Ovary (tissue), 9 donors: ENCODE results near the gene MDM4. TPM values are rescaled to one million over a fixed set of nuclear protein-coding genes. Genes with fewer than 3 reads are reported as not detected.

Experiments used
- DNase-seq, 5 donors: peaks; one replicate each; pipeline ENCODE4 v3.0.0-alpha.2; 2019 to 2020
- H3K27ac ChIP-seq, 2 donors: fragments of 200-600 bp; one replicate each; pipeline versions ENCODE4 v1.5.1 to v1.8.0; 2019 to 2022
- H3K27me3 ChIP-seq: fragments of 200-600 bp; one replicate; pipeline ENCODE4 v1.8.0; 2022
- H3K36me3 ChIP-seq: fragments of 200-600 bp; sonication (generic); one replicate; pipeline ENCODE4 v1.5.1; 2019
- H3K4me1 ChIP-seq: one replicate; pipeline ENCODE4 v1.8.1; 2013; ENCODE audit warnings: mild to moderate bottlenecking, moderate library complexity; ENCODE audit not compliant: insufficient read depth
- H3K4me3 ChIP-seq: fragments of 200-600 bp; sonication (generic); one replicate; pipeline ENCODE4 v1.5.1; 2017
- H3K9me3 ChIP-seq, 2 donors: fragments of 200-600 bp in 1 of 2; sonication (generic) in 1 of 2; one replicate each; pipeline versions ENCODE4 v1.5.1 to v1.8.1; 2013 to 2019; ENCODE audit warnings: mild to moderate bottlenecking in 1 of 2, moderate library complexity in 1 of 2
- EP300 ChIP-seq: sonication (generic); formaldehyde crosslinking; IDR thresholded peaks from one replicate; pipeline ENCODE4 v1.6.1; 2017; ENCODE audit warnings: antibody characterized with exemption
- POLR2A ChIP-seq: fragments of 450-650 bp; IDR thresholded peaks from one replicate; pipeline ENCODE4 v1.6.1; 2017; ENCODE audit warnings: antibody characterized with exemption, mild to moderate bottlenecking, moderate library complexity
- WGBS, 3 donors: extraction: QIAGEN DNeasy Blood & Tissue Kit in 1 of 3; methylation state at CpG; one replicate each; pipeline versions ENCODE4 v1.1.5 to v1.1.7; 2013 to 2017; 5-methylcytosine and 5-hydroxymethylcytosine counted together
- intact Hi-C, 4 donors: fragments of 100-400 bp; cut with DNase I; formaldehyde crosslinking; loops; one replicate each; pipeline versions ENCODE4 v1.11.0 to v1.15.1; 2022 to 2023
- polyA plus RNA-seq, 2 donors: library from polyadenylated mRNA; stranded (reverse); fragments of 200-250 nt in 1 of 2; fragments of 350-450 nt in 1 of 2; fragmentation: Illumina TruSeq in 1 of 2; extraction: RNeasy Lipid Tissue Mini Kit (QIAGEN cat#74804) in 1 of 2; gene quantifications; one replicate each; pipeline ENCODE4 v1.2.3, GENCODE V29; 2013 to 2014
- total RNA-seq, 7 donors: library from RNA; depleted of rRNA in 2 of 7; stranded (reverse); fragments of >200 nt in 2 of 7; fragmentation: NEBNext Ultra II Directional in 3 of 7; extraction: Animal tissue kit (Norgen Biotek cat#: 25700) in 3 of 7; gene quantifications; one replicate each; pipeline versions ENCODE4 v1.1.0 to v1.2.4, GENCODE V29; 2016 to 2023
- TF ChIP-seq, protein P1 (sequence below), 3 donors: fragments of 450-650 bp in 2 of 3; fragments of 200-600 bp in 1 of 3; IDR thresholded peaks; one replicate each; pipeline versions ENCODE4 v1.5.1 to v1.8.0; 2016 to 2022; ENCODE audit warnings: antibody characterized with exemption in 3 of 3, mild to moderate bottlenecking in 1 of 3
- donor health status: DM: no; HTN: no; CAD: no; lungs with moderate emphysema.
- donor health status: DM: no; HTN: no; CAD: no.
- donor health status: Bipolar disorder and iron deficiency.
- donor health status: DM: yes; HTN: yes; CAD: no.
- donor health status: DM: no; HTN: no; CAD: no.
- donor health status: DM: yes; HTN: yes; CAD: no.

The MDM4 gene
- total and polyA plus RNA-seq, 9 donors: 10.2 to 113 (median 76.8) TPM

- 92 to 98% (median 95%) methylated on average over 1 of the region's 1 CpG for WGBS, 3 donors
- DNase-seq: no peak
- H3K27me3 ChIP-seq: no peaks in the 10 kb centered on the region
- H3K4me3 ChIP-seq: no peak overlapping the region
- no peaks in the 10 kb centered on the region for H3K36me3 ChIP-seq
- H3K27ac ChIP-seq: no peak overlapping the region
- H3K9me3 ChIP-seq: no peaks in the 10 kb centered on the region
- intact Hi-C loops: no loop called here
- no peak for TF ChIP-seq EP300
- H3K4me1 ChIP-seq: no peaks in the 10 kb centered on the region
Measured at GRCh38 chr1:204530932-204531331, 14.7 kb downstream of the MDM4 start.

DNA sequence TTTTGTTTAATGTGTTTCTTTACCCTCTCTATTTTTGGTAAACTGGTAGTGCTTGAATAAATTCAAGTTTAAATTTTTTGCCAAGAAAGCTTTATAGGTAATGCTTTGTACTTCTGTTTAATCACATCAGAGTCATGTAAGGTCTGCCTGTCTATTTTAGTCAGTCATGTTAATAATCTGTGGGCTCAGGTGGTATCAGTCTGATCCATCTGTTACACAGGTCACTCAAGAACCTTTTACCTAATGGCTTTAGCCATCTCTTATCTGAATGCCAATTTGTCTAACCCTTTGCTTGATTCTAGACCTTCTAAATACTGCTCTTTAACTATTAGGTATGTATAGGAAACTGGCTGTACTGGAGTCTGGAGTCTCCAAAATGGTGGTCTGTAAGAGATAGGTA, 16.6 kb downstream of the MDM4 start:
- intact Hi-C loops: no loop called here
- Histone ChIP-seq H3K4me3 (no peak overlapping the region), H3K36me3 (no peaks in the 10 kb centered on the region), H3K27ac (no peak overlapping the region), H3K4me1 (no peaks in the 10 kb centered on the region), H3K9me3 (no peaks in the 10 kb centered on the region), H3K27me3 (no peaks in the 10 kb centered on the region)
- TF ChIP-seq, protein P1, sequence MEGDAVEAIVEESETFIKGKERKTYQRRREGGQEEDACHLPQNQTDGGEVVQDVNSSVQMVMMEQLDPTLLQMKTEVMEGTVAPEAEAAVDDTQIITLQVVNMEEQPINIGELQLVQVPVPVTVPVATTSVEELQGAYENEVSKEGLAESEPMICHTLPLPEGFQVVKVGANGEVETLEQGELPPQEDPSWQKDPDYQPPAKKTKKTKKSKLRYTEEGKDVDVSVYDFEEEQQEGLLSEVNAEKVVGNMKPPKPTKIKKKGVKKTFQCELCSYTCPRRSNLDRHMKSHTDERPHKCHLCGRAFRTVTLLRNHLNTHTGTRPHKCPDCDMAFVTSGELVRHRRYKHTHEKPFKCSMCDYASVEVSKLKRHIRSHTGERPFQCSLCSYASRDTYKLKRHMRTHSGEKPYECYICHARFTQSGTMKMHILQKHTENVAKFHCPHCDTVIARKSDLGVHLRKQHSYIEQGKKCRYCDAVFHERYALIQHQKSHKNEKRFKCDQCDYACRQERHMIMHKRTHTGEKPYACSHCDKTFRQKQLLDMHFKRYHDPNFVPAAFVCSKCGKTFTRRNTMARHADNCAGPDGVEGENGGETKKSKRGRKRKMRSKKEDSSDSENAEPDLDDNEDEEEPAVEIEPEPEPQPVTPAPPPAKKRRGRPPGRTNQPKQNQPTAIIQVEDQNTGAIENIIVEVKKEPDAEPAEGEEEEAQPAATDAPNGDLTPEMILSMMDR (IDR thresholded peaks at IDR 0.05): no peak
- no peak for TF ChIP-seq EP300
- TF ChIP-seq POLR2A: no peak
- no peak for DNase-seq

DNA sequence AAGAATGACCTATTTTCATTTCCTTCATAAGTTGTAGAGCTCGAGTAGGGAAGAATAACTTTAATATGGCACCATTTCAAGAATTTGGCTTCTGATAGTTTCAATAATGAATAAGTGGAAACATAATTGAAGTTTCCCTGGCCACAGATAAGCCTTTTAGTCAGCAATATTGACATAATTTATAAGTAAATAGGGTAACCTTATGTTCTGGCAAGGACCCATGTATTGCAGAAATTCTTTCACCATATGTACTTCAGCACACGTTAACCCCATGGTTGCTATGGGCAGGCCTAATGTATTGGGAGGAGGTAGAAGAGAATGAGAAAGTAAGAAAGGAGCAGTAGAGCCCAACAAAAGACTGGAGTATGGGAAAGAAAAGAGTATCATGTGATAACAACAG, 25.4 kb downstream of the MDM4 start:
- WGBS, 3 donors: 40 to 46% (median 45%) methylated on average over 2 of the region's 2 CpGs

DNA sequence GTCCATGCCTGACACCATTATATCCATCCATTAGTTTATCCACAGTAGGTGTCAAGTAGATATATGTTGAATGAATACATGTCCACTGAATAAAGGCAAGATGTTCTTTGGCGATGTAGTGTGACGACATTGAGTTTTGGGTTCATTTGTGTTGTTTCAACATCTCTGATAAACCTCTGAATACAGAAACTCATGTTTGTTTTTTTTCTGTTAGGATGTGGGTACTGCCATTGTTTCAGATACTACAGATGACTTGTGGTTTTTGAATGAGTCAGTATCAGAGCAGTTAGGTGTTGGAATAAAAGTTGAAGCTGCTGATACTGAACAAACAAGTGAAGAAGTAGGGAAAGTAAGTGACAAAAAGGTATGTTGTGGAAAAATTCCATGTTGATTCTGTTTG, 28.1 kb downstream of the MDM4 start:
- DNase-seq: no peak
- intact Hi-C loops: no loop called here

More for the DNA sequence above, 25.4 kb downstream of the MDM4 start:
- DNase-seq: no peak
- intact Hi-C loops: no loop called here
- Histone ChIP-seq H3K4me1 (no peaks in the 10 kb centered on the region), H3K4me3 (no peak overlapping the region), H3K9me3 (no peaks in the 10 kb centered on the region), H3K36me3 (no peaks in the 10 kb centered on the region), H3K27me3 (no peaks in the 10 kb centered on the region), H3K27ac (no peak overlapping the region)
- no peak for TF ChIP-seq POLR2A
- TF ChIP-seq, protein P1 (IDR thresholded peaks at IDR 0.05): no peak
- TF ChIP-seq EP300: no peak

GRCh38 chr1:204545202-204545601, 29.0 kb downstream of the MDM4 start:
- no peak overlapping the region for H3K4me3 ChIP-seq
- intact Hi-C loops: no loop called here
- H3K36me3 ChIP-seq: no peaks in the 10 kb centered on the region
- H3K9me3 ChIP-seq: no peaks in the 10 kb centered on the region
- WGBS, 3 donors: 78 to 93% (median 88%) methylated on average over 2 of the region's 2 CpGs
- TF ChIP-seq, protein P1 (IDR thresholded peaks at IDR 0.05): no peak
- TF ChIP-seq EP300: no peak
- TF ChIP-seq POLR2A: no peak
- no peaks in the 10 kb centered on the region for H3K27me3 ChIP-seq
- H3K4me1 ChIP-seq: no peaks in the 10 kb centered on the region
- H3K27ac ChIP-seq: no peak overlapping the region
- no peak for DNase-seq

More for the DNA sequence above, 28.1 kb downstream of the MDM4 start:
- H3K4me1 ChIP-seq: no peaks in the 10 kb centered on the region
- TF ChIP-seq, protein P1 (IDR thresholded peaks at IDR 0.05): no peak
- TF ChIP-seq POLR2A (no peak), EP300 (no peak)
- no peaks in the 10 kb centered on the region for H3K27me3 ChIP-seq
- WGBS, 3 donors: 90 to 92% (median 90%) methylated on average over 2 of the region's 2 CpGs
- no peak overlapping the region for H3K4me3 ChIP-seq
- no peaks in the 10 kb centered on the region for H3K36me3 ChIP-seq
- H3K9me3 ChIP-seq: no peaks in the 10 kb centered on the region
- H3K27ac ChIP-seq: no peak overlapping the region
